Stimulated activated CD4-positive, alpha-beta T cell treated with anti-CD3 and anti-CD28 coated beads, Interleukin-15, amount 100 ng/mL, for 48 hours (primary cell): ENCODE data around the gene ICAM3.

Experiments used
- DNase-seq, 2 donors: peaks; one replicate each; pipeline ENCODE4 v3.0.0-alpha.2; 2020; ENCODE audit warnings: low read depth in 2 of 2

Gene ICAM3

DNA sequence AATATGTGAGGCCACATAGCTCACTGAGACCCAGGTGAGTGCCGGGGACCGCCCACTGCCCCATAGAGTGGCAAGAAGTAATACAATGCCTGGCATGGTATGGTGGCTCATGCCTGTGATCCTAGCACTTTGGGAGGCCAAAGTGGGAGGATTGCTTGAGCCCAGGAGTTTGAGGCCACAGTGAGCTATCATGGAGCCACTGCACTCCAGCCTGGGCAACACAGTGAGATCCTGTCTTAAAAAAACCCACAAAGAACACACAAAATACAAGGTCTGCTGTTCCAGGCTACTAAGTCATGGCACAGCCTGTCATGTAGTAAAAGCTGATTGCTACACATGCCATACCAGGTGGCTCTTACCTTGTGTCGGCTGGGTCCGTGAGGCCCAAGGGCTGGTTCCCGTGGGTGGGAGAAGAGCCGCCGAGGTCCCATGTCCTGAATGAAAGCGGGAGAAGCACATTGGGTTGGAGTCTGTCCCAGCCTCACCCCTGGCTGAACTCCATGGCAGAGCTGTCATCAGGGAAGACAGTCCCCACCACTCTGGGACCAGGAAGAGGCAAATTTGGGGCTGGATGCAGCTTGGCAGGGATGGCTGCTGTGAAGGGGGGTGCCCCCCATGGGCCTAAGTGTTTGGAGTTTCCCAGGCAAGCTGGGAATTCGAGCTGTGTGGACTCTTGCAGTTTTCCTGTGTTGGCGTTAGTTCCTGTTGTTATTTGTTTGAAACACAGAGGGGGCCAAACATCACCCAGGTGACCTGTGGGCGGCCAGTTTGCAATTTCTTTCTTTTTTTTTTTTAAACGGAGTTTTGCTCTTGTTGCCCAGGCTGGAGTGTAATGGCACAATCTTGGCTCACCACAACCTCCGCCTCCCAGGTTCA is 20.4 kb downstream of the ICAM3 start:
- no peak for DNase-seq

DNA sequence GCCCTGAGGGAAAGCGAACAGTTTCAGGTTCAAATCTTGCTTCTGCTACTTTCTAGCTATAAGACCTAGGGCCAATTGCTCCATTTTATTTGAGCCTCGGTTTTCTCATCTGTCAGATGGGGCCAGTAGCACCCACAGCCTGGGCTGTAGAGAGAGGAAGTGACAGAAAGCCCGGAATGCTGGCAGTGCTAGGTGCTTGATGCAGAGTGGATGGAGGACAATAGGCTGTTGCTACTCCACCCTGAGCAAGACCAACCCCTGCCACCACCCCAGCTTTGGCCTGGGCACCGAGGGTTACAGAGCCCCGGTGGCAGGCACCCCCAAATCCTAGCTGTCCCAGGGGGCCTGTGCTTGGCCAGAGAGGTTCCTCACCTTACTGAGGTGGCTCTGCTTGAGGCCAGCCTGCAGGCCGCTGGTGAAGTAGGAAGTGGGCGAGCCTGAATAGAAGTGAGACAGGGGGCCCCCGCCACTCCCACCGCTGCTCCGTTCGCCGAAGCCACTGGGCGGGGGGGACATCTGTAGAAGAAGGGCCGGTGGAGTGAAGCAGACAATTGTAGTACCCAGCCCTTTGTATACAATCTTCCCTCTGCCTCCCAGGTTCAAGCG is 21.5 kb downstream of the ICAM3 start:
- DNase-seq: no peak

DNA sequence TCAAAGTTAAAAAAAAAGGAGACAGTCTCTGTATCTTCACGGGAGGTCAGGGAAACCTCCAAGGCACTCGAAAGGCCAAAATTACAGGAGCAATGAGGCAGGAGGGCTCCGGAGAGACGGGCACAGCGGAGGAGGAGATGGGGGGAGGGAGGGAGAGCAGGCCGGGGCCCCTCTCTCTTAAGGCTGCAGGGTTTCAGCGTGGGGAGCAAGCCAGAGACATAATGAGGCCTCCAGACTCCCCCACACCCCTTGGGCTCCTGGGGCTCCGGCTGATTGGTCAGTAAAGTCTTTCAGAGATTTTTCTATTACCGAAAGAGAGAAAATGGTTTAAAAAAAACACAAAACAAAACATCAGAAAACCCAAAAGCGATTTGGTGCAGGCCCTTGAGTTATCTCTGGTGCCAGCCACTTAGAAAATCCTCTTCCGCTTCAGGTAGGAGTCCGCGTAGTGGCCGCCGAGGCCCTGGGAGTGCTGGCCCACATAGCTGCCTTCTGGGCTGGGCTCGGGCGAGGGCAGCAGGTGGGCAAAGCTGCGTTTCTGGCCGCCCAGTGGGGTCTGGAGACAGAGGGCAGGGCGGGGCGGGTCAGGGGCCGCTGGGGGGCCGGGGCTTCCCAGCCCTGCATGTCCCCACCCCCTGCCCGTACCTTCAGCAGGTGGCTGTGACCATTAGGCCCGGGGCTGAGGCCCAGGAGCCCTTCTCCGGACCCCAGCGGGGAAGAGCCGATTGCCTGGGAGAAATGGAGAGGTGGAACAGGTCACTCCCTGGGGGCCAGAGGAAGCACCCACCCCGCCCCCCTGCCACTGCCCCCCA is 22.2 kb downstream of the ICAM3 start:
- DNase-seq: no peak

- DNase-seq: no peak
These were observed 23.0 kb downstream of the ICAM3 start for GRCh38 chr19:10316229-10317044.

DNA sequence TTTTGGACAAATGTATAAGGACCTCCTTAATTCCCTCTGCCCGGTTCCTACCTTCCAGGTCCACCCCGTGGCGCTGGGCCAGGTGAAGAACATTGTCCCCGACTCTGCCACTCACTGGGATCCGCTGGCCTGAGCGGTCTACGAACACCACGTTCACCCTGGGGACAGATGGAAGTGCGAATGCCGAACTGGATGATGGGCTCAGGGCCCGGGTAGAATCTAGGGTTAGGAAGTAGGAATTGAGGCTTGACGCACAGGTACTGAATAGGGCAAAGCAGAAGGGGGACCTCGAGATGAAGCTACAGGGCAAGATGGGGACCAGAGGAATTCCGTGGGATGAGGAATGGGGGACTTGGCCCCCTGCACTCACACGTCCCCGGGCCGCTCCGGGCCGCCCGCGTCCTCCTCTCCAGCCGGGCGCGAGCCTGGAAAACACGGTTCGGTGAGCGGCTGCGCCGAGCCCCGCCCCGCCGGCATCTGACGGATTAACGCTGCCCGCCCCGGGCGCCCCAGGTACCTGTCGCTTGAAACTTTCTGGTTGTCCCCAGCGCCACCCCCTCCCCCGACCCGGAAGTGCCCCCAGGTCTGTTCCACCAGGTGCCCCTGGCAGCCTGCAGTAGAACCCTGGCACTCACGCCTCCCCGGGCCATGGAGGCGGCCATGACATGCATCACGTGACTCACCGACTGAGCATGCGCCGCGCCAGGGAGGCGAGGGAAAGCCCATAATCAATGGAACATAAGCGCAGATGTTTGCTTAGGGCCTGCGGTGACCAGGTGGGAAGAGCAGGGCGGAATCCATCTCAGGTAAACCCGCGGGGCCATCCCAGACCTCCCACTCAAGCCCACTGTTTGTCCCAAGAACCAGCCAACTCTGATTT is 23.8 kb downstream of the ICAM3 start, which contains the start of gene FDX2:
Gene FDX2, minus strand, starts transcription at position 681 of the 880 bp plus-strand sequence. Its CDS starts 19 bp downstream, at position 662.
- peak; percentile 80 to 87 for DNase-seq

- DNase-seq: no peak
These were observed 30.0 kb downstream of the ICAM3 start, which contains the start of gene ZGLP1 for GRCh38 chr19:10309423-10309822. Gene ZGLP1, minus strand, starts transcription at chr19:10309815.

- no peak for DNase-seq
These were observed 33.1 kb downstream of the ICAM3 start for GRCh38 chr19:10306327-10306726.

DNA sequence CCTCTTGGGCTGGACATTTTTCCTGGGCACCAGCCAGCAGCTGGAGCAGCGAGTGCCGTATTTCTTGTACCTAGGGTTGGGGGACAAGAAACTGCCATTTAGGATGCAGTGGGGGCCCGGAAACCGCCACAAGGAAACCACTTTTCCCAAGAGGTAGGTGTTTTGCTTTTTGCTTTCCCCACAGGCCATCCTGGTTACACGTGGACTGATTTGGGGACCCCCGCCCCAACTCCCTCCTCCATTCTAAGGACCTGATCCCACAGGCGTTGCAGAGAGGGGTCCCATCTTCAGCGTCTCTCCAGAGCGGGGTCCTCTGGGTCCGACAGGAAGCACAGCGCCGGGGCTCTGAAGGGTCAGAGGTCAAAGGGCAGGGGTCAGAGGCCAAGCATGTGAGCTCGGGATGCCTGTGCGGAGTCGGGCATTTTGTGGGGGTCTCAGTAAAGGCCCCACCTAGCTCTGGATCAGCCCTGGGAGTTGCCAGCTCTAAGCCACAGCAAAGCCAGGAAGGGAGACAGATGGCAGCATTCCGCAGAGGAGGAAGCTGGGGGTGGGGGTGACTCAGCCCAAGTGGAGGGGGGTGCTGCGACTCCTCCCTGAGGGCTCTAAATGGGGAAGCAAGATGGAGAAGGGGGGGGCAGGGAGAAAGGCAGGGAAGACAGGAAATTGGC is 34.2 kb downstream of the ICAM3 start:
- DNase-seq: no peak

DNA sequence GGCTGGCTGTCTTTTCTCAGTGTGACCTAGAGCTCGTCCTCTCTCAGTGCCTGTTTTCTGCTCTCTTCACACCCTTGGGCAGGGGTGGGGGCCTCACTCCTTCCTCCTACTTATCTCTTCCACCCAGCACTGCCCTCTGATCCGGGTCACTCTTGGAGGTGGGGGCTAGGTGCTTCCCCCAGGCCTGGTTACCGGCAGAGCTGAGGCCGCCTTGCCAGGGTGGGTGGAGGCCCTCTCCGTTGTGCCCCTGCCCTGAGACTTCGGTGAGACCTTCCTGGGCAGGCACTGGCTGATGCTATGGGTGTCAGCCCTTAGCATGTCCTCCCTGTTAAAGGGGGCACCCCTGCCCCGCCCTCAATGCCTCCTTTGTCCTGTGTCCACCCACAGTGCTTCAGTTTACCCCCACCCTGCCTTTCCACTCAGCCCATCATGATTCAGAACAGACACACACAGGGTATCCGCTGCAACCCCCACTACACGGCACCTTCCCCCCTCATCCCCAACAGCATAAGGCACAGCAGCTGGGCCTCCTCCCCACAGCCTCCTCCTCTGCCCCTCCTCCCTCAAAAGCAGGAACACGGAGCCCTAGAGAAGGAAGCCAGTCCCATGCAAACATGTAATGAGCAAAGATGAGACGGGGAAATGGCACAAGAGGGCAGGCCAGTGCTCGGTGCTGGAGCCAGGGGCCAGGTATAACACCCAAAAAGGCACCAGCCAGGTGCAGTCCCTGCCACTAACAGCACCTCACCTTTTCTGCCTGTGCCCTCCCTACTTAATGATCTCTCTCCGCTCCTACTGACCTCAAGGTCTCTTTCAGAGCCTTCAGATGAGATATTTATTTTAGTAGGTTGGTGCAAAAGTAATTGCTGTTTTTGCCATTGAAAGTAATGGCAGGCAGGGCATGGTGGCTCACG is 39.6 kb downstream of the ICAM3 start:
- DNase-seq: no peak

DNA sequence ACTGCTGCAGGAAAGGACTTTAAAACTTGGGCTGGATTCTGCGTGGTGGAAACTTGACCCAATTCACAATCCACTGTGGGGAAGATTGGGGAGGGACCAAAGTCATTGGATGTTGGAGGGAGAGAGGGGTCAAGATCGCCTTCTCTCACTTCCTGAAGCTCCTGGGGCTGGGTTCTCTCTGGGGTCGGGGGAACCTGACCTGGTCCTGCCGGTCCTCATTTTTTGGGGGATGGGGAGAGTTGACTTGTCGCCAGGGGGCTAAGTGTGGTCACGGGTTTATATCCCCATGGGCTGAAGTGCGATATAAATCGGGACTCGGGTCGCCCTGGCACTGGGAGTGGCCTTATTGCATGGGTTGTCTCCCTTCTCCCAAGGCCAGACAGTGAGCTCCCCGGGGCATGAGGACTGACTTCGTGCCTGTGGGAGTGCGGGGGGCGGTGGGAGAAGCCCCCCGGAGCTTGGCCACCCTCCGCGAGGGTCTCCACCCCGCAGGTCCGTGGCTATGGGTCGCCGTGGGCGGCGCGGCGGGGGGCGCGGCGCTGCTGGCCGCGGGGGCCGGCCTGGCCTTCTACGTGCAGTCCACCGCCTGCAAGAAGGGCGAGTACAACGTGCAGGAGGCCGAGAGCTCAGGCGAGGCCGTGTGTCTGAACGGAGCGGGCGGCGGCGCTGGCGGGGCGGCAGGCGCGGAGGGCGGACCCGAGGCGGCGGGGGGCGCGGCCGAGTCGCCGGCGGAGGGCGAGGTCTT is 43.4 kb downstream of the ICAM3 start:
- DNase-seq: no peak

- DNase-seq: peak in 1 of 2 donors; percentile 47
These were observed 44.0 kb downstream of the ICAM3 start for GRCh38 chr19:10295305-10295846.

DNA sequence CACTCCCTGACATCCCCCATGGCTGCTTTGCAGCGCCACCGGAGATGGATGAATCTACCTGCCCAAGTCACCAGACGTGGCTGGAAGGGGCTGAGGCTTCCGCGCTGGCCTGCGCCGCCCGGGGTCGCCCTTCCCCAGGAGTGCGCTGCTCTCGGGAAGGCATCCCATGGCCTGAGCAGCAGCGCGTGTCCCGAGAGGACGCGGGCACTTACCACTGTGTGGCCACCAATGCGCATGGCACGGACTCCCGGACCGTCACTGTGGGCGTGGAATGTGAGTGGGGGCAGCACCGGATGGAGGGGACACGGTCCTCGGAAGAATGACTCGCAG is 45.1 kb downstream of the ICAM3 start:
- DNase-seq: no peak

DNA sequence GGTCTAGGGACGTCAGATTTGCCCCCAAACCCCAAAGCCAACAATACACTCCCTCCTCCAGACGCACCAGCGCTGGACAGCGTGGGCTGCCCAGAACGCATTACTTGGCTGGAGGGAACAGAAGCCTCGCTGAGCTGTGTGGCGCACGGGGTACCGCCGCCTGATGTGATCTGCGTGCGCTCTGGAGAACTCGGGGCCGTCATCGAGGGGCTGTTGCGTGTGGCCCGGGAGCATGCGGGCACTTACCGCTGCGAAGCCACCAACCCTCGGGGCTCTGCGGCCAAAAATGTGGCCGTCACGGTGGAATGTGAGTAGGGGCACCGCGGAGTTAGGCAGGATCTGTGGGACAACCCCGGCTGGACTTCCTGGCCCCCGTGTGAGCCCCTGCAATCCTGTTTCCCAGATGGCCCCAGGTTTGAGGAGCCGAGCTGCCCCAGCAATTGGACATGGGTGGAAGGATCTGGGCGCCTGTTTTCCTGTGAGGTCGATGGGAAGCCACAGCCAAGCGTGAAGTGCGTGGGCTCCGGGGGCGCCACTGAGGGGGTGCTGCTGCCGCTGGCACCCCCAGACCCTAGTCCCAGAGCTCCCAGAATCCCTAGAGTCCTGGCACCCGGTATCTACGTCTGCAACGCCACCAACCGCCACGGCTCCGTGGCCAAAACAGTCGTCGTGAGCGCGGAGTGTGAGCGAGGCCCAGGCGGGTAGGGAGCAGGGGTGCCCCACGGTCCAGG is 45.6 kb downstream of the ICAM3 start:
- no peak for DNase-seq

DNA sequence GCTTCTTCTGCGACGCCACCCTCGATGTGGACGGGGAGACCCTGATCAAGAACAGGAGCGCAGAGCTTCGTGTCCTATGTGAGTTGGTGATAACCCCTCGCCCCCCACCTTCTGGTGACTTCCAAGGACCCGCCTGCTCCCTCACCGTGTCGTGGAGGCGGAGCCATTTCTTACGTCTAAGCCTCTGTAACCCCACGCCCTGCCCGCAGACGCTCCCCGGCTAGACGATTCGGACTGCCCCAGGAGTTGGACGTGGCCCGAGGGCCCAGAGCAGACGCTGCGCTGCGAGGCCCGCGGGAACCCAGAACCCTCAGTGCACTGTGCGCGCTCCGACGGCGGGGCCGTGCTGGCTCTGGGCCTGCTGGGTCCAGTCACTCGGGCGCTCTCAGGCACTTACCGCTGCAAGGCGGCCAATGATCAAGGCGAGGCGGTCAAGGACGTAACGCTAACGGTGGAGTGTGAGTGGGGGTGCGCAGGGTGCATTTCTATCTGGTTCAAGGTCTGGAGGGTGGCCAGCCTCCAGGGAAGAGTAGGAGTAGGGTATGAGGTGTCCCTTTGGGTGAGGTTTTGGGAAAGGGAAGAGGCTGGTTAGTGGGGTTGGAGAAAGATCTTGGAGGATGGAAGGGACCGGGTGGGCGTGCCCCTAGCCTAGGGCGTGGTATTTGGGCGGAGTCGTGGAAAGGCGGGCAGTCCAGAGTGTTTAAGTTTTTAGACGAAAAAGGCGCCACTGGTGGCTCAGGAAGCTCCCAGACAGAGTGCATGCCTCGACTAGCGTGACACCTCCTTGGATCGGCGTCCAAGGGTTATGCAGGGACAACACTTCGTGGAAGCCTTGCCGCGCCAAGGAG is 46.4 kb downstream of the ICAM3 start:
- DNase-seq: no peak

- DNase-seq: peak; percentile 70 to 77
These were observed 47.1 kb downstream of the ICAM3 start for GRCh38 chr19:10292206-10292788.
